Activated T-helper 2 cell treated with anti-CD3 and anti-CD28 coated beads, Interferon-gamma antibody, Interleukin-2, Interleukin-4, amounts not matched to agents 10 μg/mL and 5 μg/mL and 100 μg/mL, durations not matched to agents 14 hours and 24 hours and 36 hours (primary cell): ENCODE data around the gene MMP20. TPM values are rescaled to one million over a fixed set of nuclear protein-coding genes. Genes with fewer than 3 reads are reported as not detected.

Experiments used
- DNase-seq: peaks from one replicate; pipeline ENCODE4 v3.0.0; 2021; ENCODE audit warnings: low spot score
- H3K27ac Mint-ChIP-seq: one replicate; pipeline ENCODE4 v1.8.0; 2021; ENCODE audit warnings: mixed read lengths
- H3K27me3 Mint-ChIP-seq: one replicate; pipeline ENCODE4 v1.8.0; 2021; ENCODE audit warnings: low read depth, mixed read lengths
- H3K36me3 Mint-ChIP-seq: one replicate; pipeline ENCODE4 v1.8.0; 2021; ENCODE audit warnings: low read depth, mixed read lengths
- H3K4me1 Mint-ChIP-seq: one replicate; pipeline ENCODE4 v1.8.0; 2021; ENCODE audit warnings: low read depth, mixed read lengths
- H3K4me3 Mint-ChIP-seq: one replicate; pipeline ENCODE4 v1.8.0; 2021; ENCODE audit warnings: low read depth, mild to moderate bottlenecking, moderate library complexity, mixed read lengths
- H3K9me3 Mint-ChIP-seq: one replicate; pipeline ENCODE4 v1.8.0; 2021; ENCODE audit warnings: mixed read lengths
- intact Hi-C: fragments of 100-400 bp; cut with micrococcal nuclease; formaldehyde crosslinking; loops from one replicate; pipeline ENCODE4 v1.15.1; 2023
- total RNA-seq: library from RNA; stranded (reverse); gene quantifications from 2 replicates; pipeline ENCODE4 v1.2.3, GENCODE V29; 2022

The MMP20 gene
- total RNA-seq, 1 donor from 2014 or later, result not detected

DNA sequence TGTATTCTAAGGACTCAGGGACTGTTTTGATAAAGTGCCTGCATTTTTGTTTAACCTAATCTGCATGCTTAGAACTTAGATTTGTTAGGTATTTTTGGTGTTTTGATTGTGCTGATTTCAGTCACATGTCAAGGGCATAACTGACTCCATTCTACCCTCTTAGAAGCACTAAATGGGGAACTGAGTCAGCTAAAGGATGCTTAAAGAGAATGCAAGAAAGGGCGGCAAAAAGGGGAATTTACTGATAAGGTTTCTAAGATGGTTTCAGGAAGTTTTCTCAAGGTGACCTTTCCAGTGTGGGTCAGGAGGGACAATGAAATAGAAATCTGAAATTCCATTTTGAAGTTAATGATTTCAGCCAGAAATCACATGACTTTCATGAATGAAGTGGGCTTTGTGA is 43.0 kb downstream of the MMP20 start:
- DNase-seq, result no peak
- Mint-ChIP-seq H3K27me3 (no peaks in the 10 kb centered on the region), H3K9me3 (peaks cover 21% of the 10 kb centered on the region), H3K27ac (no peak overlapping the region), H3K4me3 (no peak overlapping the region), H3K36me3 (peaks cover 8% of the 10 kb centered on the region), H3K4me1 (peaks cover 30% of the 10 kb centered on the region)
- intact Hi-C loops, result no loop called here

DNA sequence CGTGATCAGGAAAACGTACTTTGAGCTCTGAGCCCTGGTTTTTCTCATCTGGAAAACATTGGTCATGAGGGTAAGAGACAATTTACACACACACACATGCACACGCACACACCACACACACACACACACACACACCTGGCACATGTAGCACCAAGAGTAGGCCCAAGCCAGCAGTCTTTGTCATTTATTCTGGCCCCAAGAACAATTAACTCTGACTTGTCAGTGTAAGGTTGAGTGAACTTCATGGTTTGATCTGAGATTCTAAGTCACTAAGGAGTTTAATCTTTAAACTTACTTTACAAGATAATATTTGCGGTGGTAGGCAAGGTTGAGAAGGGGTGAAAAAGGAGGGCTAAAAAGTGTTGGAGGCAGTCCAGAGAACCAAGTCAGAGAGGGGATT is 44.1 kb downstream of the MMP20 start:
- intact Hi-C loops, result no loop called here

DNA sequence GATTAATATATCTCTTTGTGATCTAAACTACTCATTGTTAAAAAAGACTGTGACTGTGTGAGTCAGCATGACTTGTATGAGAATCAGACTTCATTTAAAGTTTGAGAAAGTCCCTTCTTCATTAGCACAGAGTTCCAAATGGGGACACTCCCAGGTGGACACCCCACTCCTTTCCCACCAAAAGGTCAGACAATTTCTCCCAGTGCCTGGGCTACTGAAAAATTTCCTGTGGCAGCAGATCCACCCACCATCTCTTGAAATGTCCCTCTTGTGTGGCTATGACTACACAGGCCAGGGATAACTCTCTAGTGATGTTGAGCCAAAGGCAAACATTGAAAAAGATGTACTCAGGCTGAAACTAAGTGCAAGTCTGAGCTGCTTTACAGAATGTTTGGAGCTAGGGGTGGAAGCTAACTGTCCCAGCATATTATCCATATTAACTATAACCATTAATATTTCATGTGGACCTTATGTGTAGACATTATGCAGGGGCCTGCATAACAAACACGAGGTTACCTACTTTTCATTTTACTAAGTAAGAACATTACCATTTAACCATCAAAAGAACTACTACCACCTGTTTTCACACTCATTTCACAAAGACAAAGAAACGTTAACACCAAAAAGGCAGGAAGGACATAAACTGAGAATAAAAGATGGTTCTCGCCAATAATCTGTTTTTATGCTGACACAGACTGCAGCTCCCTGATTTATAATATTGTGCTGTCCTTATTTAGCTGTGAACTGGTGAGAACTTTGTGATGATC is 44.8 kb downstream of the MMP20 start:
- no peak for DNase-seq
- no peak overlapping the region for H3K4me3 Mint-ChIP-seq
- peaks cover 23% of the 10 kb centered on the region for H3K9me3 Mint-ChIP-seq
- peaks cover 3% of the 10 kb centered on the region for H3K36me3 Mint-ChIP-seq
- H3K27me3 Mint-ChIP-seq, result no peaks in the 10 kb centered on the region
- intact Hi-C loops, result loop anchor here (1.0 kb wide), 1 partner anchor 9 kb away; no protein-coding TSS in a partner anchor
- H3K27ac Mint-ChIP-seq, result peak overlapping the region; percentile 74
- H3K4me1 Mint-ChIP-seq, result peaks cover 45% of the 10 kb centered on the region

More for the DNA sequence above, 44.1 kb downstream of the MMP20 start:
- DNase-seq, result no peak
- Mint-ChIP-seq H3K9me3 (peaks cover 22% of the 10 kb centered on the region), H3K4me3 (no peak overlapping the region), H3K27ac (no peak overlapping the region), H3K36me3 (peaks cover 5% of the 10 kb centered on the region), H3K27me3 (no peaks in the 10 kb centered on the region), H3K4me1 (peaks cover 39% of the 10 kb centered on the region)

DNA sequence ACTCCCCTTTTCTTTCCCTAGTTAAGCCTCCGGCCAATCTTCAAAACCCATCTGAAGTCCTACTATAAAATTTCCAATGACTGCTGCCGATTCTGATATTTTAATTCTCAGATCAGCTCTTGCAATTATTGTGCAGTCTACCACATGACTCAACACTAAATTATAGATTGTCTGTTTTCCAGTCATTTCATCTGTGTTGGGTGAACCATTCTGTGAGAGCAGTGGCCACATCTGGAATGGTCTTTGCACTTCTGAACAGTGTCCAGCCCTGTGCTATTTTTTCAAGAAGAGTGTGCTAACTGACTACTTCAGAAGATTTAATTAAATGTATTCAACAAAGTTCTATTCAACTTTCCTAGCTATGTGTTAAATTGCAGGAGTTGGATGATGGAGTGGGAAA is 47.4 kb downstream of the MMP20 start:
- Mint-ChIP-seq H3K27me3 (no peaks in the 10 kb centered on the region), H3K4me1 (peaks cover 38% of the 10 kb centered on the region), H3K4me3 (no peak overlapping the region), H3K27ac (no peak overlapping the region), H3K36me3 (no peaks in the 10 kb centered on the region), H3K9me3 (peaks cover 15% of the 10 kb centered on the region)
- DNase-seq, result no peak
- intact Hi-C loops, result loop anchor here (1.0 to 2.0 kb wide), 3 partner anchors 13 to 22 kb away; no protein-coding TSS in a partner anchor

DNA sequence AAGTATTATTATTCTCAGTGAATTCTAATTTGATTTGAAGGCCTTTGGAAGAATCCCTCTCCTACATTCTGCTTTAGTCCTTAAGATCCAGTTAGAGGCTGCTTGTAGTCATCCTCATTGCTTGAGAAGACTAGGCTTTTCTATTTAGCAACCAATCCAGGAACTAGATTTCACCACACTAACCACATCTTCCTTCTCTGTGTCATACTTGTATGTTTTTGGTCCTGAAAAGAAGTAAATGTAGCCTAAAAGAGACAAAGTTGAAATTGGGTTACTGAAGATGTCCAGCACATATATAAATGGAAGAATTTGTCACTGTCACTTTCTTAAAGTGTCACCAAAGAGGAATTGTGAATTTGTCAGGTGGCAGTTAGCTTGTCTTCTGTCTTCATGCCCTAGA is 48.0 kb downstream of the MMP20 start:
- no peak for DNase-seq
- H3K4me3 Mint-ChIP-seq, result no peak overlapping the region
- H3K27me3 Mint-ChIP-seq, result no peaks in the 10 kb centered on the region
- H3K27ac Mint-ChIP-seq, result no peak overlapping the region
- H3K4me1 Mint-ChIP-seq, result peaks cover 36% of the 10 kb centered on the region
- H3K36me3 Mint-ChIP-seq, result no peaks in the 10 kb centered on the region
- intact Hi-C loops, result loop anchor here (1.0 to 2.0 kb wide), 3 partner anchors 14 to 22 kb away; no protein-coding TSS in a partner anchor
- peaks cover 18% of the 10 kb centered on the region for H3K9me3 Mint-ChIP-seq

DNA sequence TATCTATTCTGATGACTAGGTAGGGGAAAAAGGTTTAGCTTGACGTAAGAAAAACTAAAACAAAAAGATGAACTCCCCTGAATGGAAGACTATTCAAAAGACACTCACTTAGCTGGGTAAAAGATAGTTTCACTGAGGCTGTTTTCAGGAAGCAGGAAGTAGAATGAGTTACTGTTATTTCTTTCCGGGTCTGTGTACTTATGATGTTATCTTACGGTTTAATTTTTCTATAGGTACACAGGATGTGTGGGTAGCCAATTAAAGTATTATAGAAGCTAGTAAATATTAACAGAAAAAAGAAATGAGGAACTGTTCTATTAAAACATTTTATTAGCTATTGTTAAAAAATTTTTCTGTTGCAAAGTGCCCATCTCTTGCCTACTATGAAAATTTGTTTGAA is 48.8 kb downstream of the MMP20 start:
- H3K27me3 Mint-ChIP-seq, result peaks cover 2% of the 10 kb centered on the region
- intact Hi-C loops, result loop anchor here (2.0 kb wide), 2 partner anchors 14 to 16 kb away; no protein-coding TSS in a partner anchor
- H3K27ac Mint-ChIP-seq, result no peak overlapping the region
- H3K4me3 Mint-ChIP-seq, result no peak overlapping the region
- DNase-seq, result no peak
- peaks cover 36% of the 10 kb centered on the region for H3K4me1 Mint-ChIP-seq
- peaks cover 26% of the 10 kb centered on the region for H3K9me3 Mint-ChIP-seq
- H3K36me3 Mint-ChIP-seq, result no peaks in the 10 kb centered on the region

DNA sequence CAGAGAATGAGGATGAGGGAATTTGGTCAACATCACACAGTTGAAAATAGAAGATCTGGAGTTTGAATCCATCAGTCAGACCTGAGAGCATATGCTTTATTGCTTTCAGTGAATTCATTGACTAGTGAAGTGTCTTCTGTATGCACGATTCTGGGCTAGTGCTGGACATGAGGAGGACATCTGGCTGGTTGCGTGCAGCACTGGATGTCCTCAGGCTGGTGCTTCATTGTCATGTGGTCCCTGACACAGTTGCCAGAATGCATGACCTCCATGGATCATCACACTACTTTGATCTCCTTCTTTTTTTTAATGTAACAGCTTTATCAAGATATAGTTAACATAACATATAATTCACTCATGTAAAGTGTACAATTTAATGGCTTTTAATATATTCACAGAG is 50.1 kb downstream of the MMP20 start:
- DNase-seq, result no peak
- H3K27ac Mint-ChIP-seq, result no peak overlapping the region
- H3K4me1 Mint-ChIP-seq, result peaks cover 24% of the 10 kb centered on the region
- H3K9me3 Mint-ChIP-seq, result peaks cover 26% of the 10 kb centered on the region
- intact Hi-C loops, result no loop called here
- peaks cover 2% of the 10 kb centered on the region for H3K27me3 Mint-ChIP-seq
- H3K4me3 Mint-ChIP-seq, result no peak overlapping the region
- no peaks in the 10 kb centered on the region for H3K36me3 Mint-ChIP-seq

DNA sequence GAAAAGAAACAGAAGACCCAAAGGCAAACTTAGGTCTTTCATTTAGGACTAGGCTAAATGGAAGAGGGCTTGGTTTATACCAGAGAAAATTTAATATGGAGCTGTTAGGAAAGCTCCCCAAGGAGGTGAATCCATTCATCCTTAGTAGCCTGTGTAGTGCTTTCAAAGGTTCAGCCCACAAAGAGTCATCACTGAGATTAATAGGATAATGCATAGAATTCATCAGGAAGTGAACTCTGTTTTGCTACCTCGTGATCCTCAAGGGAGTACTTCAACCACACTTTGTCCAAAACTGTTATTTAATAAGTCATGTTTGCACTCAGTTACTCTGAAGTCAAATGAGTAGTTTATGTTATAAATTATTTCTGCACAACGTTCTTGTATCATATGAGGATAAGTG is 51.3 kb downstream of the MMP20 start:
- intact Hi-C loops, result no loop called here
- no peak for DNase-seq
- H3K27ac Mint-ChIP-seq, result no peak overlapping the region
- H3K4me3 Mint-ChIP-seq, result no peak overlapping the region
- peaks cover 2% of the 10 kb centered on the region for H3K27me3 Mint-ChIP-seq
- peaks cover 22% of the 10 kb centered on the region for H3K4me1 Mint-ChIP-seq
- peaks cover 33% of the 10 kb centered on the region for H3K9me3 Mint-ChIP-seq
- H3K36me3 Mint-ChIP-seq, result peaks cover 6% of the 10 kb centered on the region

DNA sequence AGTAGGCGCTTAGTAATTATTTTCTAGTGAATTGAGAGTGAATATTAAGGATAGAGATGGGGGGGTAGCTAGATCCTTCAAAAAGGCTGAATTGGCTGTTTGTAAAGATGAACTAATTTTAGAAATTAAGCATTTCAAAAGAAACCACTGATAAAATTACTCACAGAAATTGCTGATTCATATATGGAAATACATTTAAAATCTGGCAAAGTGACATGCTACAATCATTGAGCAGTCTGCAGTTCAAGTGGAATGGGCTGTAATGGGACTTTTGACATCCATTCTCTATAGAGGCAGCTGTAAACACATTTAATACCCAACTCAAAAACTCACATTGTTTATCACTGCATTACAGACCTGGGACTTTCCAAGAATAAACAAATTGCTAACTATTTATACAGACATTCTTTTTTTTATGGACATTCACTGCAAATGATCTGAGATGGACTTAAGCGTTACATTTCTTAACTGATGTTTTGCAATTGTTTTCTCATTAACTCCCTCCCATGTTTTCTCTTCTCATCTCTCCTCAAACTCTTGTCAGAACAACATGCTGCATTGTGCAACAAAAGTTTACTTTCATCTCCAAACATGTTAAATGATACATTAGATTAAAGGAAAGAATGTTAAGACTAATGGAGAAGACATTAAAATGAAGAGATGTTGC is 52.4 kb downstream of the MMP20 start:
- intact Hi-C loops, result no loop called here
- Mint-ChIP-seq H3K4me3 (no peak overlapping the region), H3K27ac (no peak overlapping the region), H3K36me3 (peaks cover 17% of the 10 kb centered on the region), H3K27me3 (peaks cover 2% of the 10 kb centered on the region), H3K9me3 (peaks cover 45% of the 10 kb centered on the region), H3K4me1 (peaks cover 20% of the 10 kb centered on the region)
- no peak for DNase-seq

DNA sequence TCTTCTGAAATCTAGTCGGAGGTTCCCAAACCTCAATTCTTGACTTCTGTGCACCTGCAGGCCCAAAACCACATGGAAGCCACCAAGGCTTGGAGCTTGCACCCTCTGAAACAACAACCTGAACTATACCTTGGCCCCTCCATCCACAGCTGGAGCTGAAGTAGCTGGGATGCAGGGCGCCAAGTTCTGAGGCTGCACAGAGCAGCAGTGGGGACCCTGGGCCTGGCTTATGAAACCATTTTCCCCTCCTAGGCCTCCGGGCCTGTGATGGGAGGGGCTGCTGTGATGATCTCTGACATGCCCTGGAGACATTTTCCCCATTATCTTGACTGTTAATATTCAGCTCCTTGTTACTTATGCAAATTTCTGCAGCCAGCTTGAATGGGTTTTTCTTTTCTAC is 56.3 kb downstream of the MMP20 start:
- Mint-ChIP-seq H3K4me3 (no peak overlapping the region), H3K9me3 (peaks cover 45% of the 10 kb centered on the region), H3K27me3 (peaks cover 2% of the 10 kb centered on the region), H3K27ac (no peak overlapping the region), H3K36me3 (peaks cover 28% of the 10 kb centered on the region), H3K4me1 (peaks cover 4% of the 10 kb centered on the region)
- intact Hi-C loops, result no loop called here
- no peak for DNase-seq

DNA sequence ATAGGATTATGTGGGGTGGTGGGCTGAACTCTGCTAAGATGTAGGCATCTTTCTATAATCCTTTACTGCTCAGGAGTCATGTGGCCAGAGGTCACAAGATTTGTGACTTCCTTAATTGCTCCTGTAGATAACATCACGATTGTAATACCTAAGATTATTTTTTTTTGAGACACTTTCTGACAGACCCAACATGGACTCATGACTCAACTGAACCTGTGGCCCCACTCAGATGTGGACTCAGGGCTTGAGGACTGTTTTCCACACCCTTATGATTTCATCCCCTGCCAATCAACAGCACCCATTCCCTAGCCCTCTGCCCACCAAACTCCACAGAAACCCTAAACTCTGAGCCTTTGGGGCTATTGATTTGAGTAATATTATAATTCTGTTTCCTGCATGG is 59.0 kb downstream of the MMP20 start:
- Mint-ChIP-seq H3K27me3 (peaks cover 3% of the 10 kb centered on the region), H3K4me3 (no peak overlapping the region), H3K9me3 (peaks cover 35% of the 10 kb centered on the region), H3K36me3 (peaks cover 28% of the 10 kb centered on the region), H3K4me1 (peaks cover 28% of the 10 kb centered on the region), H3K27ac (no peak overlapping the region)
- intact Hi-C loops, result no loop called here
- DNase-seq, result no peak

DNA sequence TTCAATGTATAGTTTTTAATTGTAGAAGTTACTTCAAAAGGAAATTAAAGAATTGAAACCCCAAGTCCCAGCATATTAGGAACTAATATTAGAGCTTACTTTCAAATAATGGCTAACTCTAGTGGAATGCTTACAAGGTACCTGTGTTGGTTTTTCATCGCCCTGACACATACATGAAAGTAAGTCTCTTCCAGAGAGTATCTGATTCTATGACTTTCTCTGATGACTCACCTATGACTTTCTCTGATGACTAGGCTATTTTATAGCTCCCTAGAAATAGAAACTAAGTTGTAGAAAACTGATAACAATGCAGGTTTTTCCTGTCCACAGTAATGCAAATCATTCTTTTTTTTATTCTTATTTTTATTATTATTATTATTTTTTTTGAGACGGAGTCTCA is 61.0 kb downstream of the MMP20 start:
- no peak for DNase-seq
- intact Hi-C loops, result loop anchor here (1.0 to 5.0 kb wide), 3 partner anchors 25 to 217 kb away; partner anchors contain the start of genes BIRC2 and TMEM123
- H3K27me3 Mint-ChIP-seq, result peaks cover 3% of the 10 kb centered on the region

DNA sequence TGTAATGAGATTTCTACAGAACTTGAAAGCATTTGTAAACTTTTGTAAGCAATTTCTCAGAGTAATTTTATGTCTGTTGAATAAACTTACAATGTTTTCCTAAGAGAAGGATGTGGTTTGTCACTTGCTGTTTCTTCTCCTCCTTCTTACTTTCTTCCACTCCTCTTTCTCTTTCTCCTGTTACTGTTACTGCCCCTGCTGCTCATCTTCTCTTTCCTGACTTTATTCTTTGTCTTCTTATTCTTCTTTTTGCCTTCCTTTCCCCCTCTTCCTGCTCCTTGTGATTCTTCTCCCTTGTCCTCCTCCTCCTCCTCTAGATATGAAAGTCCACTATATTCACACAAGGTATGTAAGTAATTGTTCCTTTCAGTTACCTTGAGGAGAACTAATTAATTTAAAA is 63.5 kb downstream of the MMP20 start:
- Mint-ChIP-seq H3K9me3 (peaks cover 8% of the 10 kb centered on the region), H3K4me3 (peak overlapping the region; percentile 54)
- intact Hi-C loops, result loop anchor here (2.0 to 5.0 kb wide), 3 partner anchors 15 to 214 kb away; partner anchors contain the start of genes BIRC2 and TMEM123

More for the DNA sequence above, 61.0 kb downstream of the MMP20 start:
- no peak overlapping the region for H3K27ac Mint-ChIP-seq
- H3K4me1 Mint-ChIP-seq, result peaks cover 43% of the 10 kb centered on the region
- H3K4me3 Mint-ChIP-seq, result no peak overlapping the region
- peaks cover 29% of the 10 kb centered on the region for H3K9me3 Mint-ChIP-seq
- H3K36me3 Mint-ChIP-seq, result peaks cover 26% of the 10 kb centered on the region

More for the DNA sequence above, 63.5 kb downstream of the MMP20 start:
- Mint-ChIP-seq H3K36me3 (peaks cover 8% of the 10 kb centered on the region), H3K27me3 (peaks cover 3% of the 10 kb centered on the region), H3K27ac (peak overlapping the region; percentile 33), H3K4me1 (peaks cover 45% of the 10 kb centered on the region)
- no peak for DNase-seq
